Keratinocyte (primary cell): ENCODE data around the gene MARCHF7.

Experiments
- EZH2 ChIP-seq: IDR thresholded peaks from one replicate; pipeline ENCODE4 v1.6.1; 2012; ENCODE audit warnings: inconsistent platforms, mild to moderate bottlenecking, low read length, moderate library complexity
- TF ChIP-seq, protein P1 (sequence below), 3 experiments: IDR thresholded peaks in 1 of 3; conservative IDR thresholded peaks in 1 of 3; optimal IDR thresholded peaks in 1 of 3; 2 replicates in 2 of 3; 3 replicates in 1 of 3; pipeline versions ENCODE3 to v1.5.1; 2011; ENCODE audit warnings: low read length in 3 of 3, mild to moderate bottlenecking in 3 of 3, moderate library complexity in 2 of 3, control low read depth in 1 of 3, inconsistent platforms in 1 of 3; ENCODE audit not compliant: insufficient read depth in 2 of 3; ENCODE audit errors: extremely low read depth in 1 of 3

GRCh38 chr2:159744363-159744762 lies 32.1 kb downstream of the MARCHF7 start:
- TF ChIP-seq, protein P1, sequence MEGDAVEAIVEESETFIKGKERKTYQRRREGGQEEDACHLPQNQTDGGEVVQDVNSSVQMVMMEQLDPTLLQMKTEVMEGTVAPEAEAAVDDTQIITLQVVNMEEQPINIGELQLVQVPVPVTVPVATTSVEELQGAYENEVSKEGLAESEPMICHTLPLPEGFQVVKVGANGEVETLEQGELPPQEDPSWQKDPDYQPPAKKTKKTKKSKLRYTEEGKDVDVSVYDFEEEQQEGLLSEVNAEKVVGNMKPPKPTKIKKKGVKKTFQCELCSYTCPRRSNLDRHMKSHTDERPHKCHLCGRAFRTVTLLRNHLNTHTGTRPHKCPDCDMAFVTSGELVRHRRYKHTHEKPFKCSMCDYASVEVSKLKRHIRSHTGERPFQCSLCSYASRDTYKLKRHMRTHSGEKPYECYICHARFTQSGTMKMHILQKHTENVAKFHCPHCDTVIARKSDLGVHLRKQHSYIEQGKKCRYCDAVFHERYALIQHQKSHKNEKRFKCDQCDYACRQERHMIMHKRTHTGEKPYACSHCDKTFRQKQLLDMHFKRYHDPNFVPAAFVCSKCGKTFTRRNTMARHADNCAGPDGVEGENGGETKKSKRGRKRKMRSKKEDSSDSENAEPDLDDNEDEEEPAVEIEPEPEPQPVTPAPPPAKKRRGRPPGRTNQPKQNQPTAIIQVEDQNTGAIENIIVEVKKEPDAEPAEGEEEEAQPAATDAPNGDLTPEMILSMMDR (optimal IDR thresholded peaks at IDR 0.05 in 1 of 3, IDR thresholded peaks at IDR 0.05 in 1 of 3, conservative IDR thresholded peaks at IDR 0.05 in 1 of 3; ENCODE audit: extremely low read depth in 1 of 3, insufficient read depth in 2 of 3, low read length in 3 of 3) = no peak
- no peak for TF ChIP-seq EZH2
